Measurements from ENCODE around the gene TSC22D2.

DNA sequence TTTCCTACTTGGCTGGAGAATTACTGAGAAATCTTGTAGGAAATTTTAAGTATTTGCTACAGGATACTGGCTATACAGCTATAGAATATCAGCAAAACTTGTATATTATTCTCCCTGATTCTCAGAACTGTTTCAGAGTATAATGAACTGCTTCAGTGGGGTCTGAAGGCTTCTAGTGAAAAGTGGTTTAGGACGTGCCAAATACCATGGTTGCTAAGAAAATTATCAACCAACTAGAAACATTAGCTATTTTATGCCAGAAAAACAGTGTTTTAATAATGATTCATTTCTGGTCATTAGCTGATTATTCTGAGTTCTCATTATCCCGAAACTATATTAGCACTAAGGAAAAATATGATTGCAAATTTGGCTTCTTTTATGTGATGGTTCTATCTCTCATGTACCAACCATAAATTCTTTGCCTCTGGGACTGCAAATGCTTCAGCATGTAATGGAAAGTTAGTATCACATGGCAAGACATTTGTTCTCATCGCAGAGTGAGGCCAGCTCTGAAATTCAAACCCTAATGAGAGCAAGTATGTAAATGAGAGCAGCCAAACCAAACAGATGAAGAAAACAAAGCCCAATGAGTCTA is 11.0 kb upstream of the TSC22D2 start:
- TF ChIP-seq, protein P1, sequence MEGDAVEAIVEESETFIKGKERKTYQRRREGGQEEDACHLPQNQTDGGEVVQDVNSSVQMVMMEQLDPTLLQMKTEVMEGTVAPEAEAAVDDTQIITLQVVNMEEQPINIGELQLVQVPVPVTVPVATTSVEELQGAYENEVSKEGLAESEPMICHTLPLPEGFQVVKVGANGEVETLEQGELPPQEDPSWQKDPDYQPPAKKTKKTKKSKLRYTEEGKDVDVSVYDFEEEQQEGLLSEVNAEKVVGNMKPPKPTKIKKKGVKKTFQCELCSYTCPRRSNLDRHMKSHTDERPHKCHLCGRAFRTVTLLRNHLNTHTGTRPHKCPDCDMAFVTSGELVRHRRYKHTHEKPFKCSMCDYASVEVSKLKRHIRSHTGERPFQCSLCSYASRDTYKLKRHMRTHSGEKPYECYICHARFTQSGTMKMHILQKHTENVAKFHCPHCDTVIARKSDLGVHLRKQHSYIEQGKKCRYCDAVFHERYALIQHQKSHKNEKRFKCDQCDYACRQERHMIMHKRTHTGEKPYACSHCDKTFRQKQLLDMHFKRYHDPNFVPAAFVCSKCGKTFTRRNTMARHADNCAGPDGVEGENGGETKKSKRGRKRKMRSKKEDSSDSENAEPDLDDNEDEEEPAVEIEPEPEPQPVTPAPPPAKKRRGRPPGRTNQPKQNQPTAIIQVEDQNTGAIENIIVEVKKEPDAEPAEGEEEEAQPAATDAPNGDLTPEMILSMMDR (conservative IDR thresholded peaks at IDR 0.05), result no peak
- no peak for TF ChIP-seq ZFX (IDR thresholded peaks at IDR 0.05)
